Heart left ventricle (tissue), 13 donors: ENCODE results near the gene FUT2.

Experiments
- POLR2A ChIP-seq, 2 donors: fragments of 450-650 bp; IDR thresholded peaks; one replicate each; pipeline ENCODE4 v1.6.1; 2017; ENCODE audit warnings: antibody characterized with exemption in 2 of 2, mild to moderate bottlenecking in 2 of 2, moderate library complexity in 2 of 2
- TF ChIP-seq, protein P1 (sequence below), 12 donors: fragments of 200-600 bp; sonication (generic) in 4 of 12; IDR thresholded peaks; one replicate each; pipeline versions ENCODE4 v1.5.0 to v1.8.0; 2018 to 2022; ENCODE audit warnings: antibody characterized with exemption in 12 of 12, mild to moderate bottlenecking in 5 of 12
- donor health status: ischemic (EF 13 %, LVEDD 7.1; RV severe dilation, severe dysfunction).
- donor health status: DM: no; HTN: yes; CAD: no.
- donor health status: DM: no; HTN: no; CAD: no.
- donor health status: ischemic (EF 25% LVEDD 6.9; RV normal size, moderate dysfunction).
- donor health status: ischemic (EF 25% LVEDD 5.7; RV mildly dilated, moderate dysfunction).
- donor health status: ischemic (EF 35%, LVEDD 5.7; RV mildly dilated, moderate dysfunction).
- donor health status: nonischemic (EF 11% LVEDD 7.7; RV severe dilation, severe dysfunction).
- donor health status: DM: yes; HTN: yes; CAD: no.
- donor health status: PGD.
- donor health status: ischemic (EF 29% LVEDD 5.4; RV normal size, mild dysfunction).
- donor health status: nonischemic (EF 23%, LVEDD 6.1; RV moderate dilation, normal function).

DNA sequence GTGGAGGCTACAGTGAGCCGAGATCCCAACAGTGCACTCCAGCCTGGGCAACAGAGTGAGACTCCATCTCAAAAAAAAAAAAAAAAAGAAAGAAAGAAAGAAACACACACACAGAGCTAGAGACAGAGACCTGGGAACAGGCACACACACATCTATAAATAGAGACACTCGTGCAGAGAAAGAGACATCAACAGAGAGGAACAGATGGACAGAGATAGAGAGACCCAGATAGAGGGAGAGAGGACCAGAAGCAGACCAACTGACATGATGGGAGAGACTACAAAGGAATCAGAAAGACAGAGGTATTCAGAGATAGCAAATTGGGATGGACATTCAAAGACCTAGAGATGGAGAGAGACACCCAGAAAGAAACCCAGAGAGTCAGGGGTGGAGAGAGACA is 47.6 kb upstream of the FUT2 start:
- TF ChIP-seq, protein P1, sequence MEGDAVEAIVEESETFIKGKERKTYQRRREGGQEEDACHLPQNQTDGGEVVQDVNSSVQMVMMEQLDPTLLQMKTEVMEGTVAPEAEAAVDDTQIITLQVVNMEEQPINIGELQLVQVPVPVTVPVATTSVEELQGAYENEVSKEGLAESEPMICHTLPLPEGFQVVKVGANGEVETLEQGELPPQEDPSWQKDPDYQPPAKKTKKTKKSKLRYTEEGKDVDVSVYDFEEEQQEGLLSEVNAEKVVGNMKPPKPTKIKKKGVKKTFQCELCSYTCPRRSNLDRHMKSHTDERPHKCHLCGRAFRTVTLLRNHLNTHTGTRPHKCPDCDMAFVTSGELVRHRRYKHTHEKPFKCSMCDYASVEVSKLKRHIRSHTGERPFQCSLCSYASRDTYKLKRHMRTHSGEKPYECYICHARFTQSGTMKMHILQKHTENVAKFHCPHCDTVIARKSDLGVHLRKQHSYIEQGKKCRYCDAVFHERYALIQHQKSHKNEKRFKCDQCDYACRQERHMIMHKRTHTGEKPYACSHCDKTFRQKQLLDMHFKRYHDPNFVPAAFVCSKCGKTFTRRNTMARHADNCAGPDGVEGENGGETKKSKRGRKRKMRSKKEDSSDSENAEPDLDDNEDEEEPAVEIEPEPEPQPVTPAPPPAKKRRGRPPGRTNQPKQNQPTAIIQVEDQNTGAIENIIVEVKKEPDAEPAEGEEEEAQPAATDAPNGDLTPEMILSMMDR (IDR thresholded peaks at IDR 0.05), result no peak
- no peak for TF ChIP-seq POLR2A (IDR thresholded peaks at IDR 0.05)
